HL-60 (cell line): ENCODE measurements around the gene CEBPB.

Source experiments
- DNase-seq, 2 experiments: peaks; one replicate each; pipeline ENCODE4 v3.0.0-alpha.2; 2010 to 2020; ENCODE audit warnings: low read depth in 1 of 2, low spot score in 1 of 2
- H3K27ac ChIP-seq: fragments of 250-450 bp; sonication (Bioruptor Pico); replicated peaks from 2 replicates; pipeline ENCODE4 v1.5.1; 2020; ENCODE audit warnings: mild to moderate bottlenecking, moderate library complexity
- H3K27me3 ChIP-seq: fragments of 250-450 bp; sonication (Bioruptor Pico); 2 replicates; pipeline ENCODE4 v1.5.1; 2021; ENCODE audit warnings: mild to moderate bottlenecking, moderate library complexity; ENCODE audit not compliant: insufficient read depth, poor library complexity, severe bottlenecking
- H3K4me3 ChIP-seq: replicated peaks from 2 replicates; pipeline ENCODE4 v1.5.1; 2011; ENCODE audit warnings: mild to moderate bottlenecking, control low read depth, low read length; ENCODE audit not compliant: insufficient read depth
- CTCF ChIP-seq: IDR thresholded peaks from one replicate; pipeline ENCODE4 v1.5.1; 2011; ENCODE audit warnings: low read length, control low read depth, inconsistent platforms; ENCODE audit not compliant: insufficient read depth
- GABPA ChIP-seq: IDR thresholded peaks from 2 replicates; pipeline ENCODE4 v1.6.1; 2012; ENCODE audit warnings: low read depth
- POLR2AphosphoS5 ChIP-seq: IDR thresholded peaks from 2 replicates; pipeline ENCODE4 v1.6.1; 2012; ENCODE audit warnings: low read depth
- REST ChIP-seq: IDR thresholded peaks from 2 replicates; pipeline ENCODE4 v1.6.1; 2012; ENCODE audit warnings: low read depth; ENCODE audit not compliant: insufficient replicate concordance
- SPI1 ChIP-seq: IDR thresholded peaks from 2 replicates; pipeline ENCODE4 v1.6.1; 2012; ENCODE audit warnings: low read depth, mild to moderate bottlenecking, borderline replicate concordance

The CEBPB gene

GRCh38 chr20:50198180-50198666 lies 7.6 kb downstream of the CEBPB start:
- DNase-seq, result no peak
- H3K27ac ChIP-seq, result no peak overlapping the region
- TF ChIP-seq GABPA (no peak), REST (no peak), CTCF (no peak), POLR2AphosphoS5 (no peak), SPI1 (no peak)
- H3K4me3 ChIP-seq, result no peak overlapping the region
- H3K27me3 ChIP-seq, result no peaks in the 10 kb centered on the region

- Histone ChIP-seq H3K27ac (no peak overlapping the region), H3K27me3 (no peaks in the 10 kb centered on the region), H3K4me3 (no peak overlapping the region)
- no peak for DNase-seq
- TF ChIP-seq CTCF (no peak), REST (no peak), POLR2AphosphoS5 (no peak), SPI1 (no peak), GABPA (no peak)
These were observed 8.1 kb downstream of the CEBPB start for GRCh38 chr20:50198716-50199115.

- DNase-seq, result no peak
- no peak overlapping the region for H3K4me3 ChIP-seq
- H3K27ac ChIP-seq, result no peak overlapping the region
- TF ChIP-seq SPI1, result no peak
- TF ChIP-seq POLR2AphosphoS5, result no peak
- no peak for TF ChIP-seq GABPA
- no peak for TF ChIP-seq CTCF
- no peak for TF ChIP-seq REST
- H3K27me3 ChIP-seq, result no peaks in the 10 kb centered on the region
These were observed 9.1 kb downstream of the CEBPB start for GRCh38 chr20:50199703-50200102.
